H7 (cell line): Measurements from ENCODE around the gene NFATC4. TPM values are rescaled to one million over a fixed set of nuclear protein-coding genes. Genes with fewer than 3 reads are reported as not detected.
"Not testable (repeated sequence)": the region's sequence is repeated elsewhere in the genome, so short reads cannot be mapped to it uniquely, and the experiment has no call there.

ENCODE experiments used
- DNase-seq: peaks from one replicate; pipeline ENCODE4 v3.0.0; 2012
- H3K27me3 ChIP-seq: 2 replicates; pipeline ENCODE4 v1.6.0; 2011; ENCODE audit warnings: mild to moderate bottlenecking, low read length; ENCODE audit not compliant: control insufficient read depth, insufficient read depth
- H3K36me3 ChIP-seq: replicated peaks from 2 replicates; pipeline ENCODE4 v1.5.1; 2011; ENCODE audit warnings: low read length; ENCODE audit not compliant: control insufficient read depth, insufficient read depth
- H3K4me3 ChIP-seq: 2 replicates; pipeline ENCODE4 v1.5.1; 2011; ENCODE audit warnings: low read depth, mild to moderate bottlenecking, control low read depth, low read length, moderate library complexity; ENCODE audit not compliant: insufficient read depth
- total RNA-seq: library from RNA; depleted of rRNA; stranded (reverse); fragments of >200 nt; shearing (Covaris generic); gene quantifications from 2 replicates; pipeline ENCODE4 v1.2.3, GENCODE V29; 2014; rRNA removed

The NFATC4 gene
- 12.2 and 28.3 TPM in 2 replicates for total RNA-seq

GRCh38 chr14:24367514-24368211 is at the start of gene NFATC4:
Gene NFATC4, plus strand, starts transcription at chr14:24368184. Its CDS starts 157 bp downstream, at chr14:24368341.
- peaks cover 12% of the 10 kb centered on the region for H3K27me3 ChIP-seq
- no peaks in the 10 kb centered on the region for H3K36me3 ChIP-seq
- peak; percentile 93 for DNase-seq
- peak within 1 kb of the TSS; percentile 69 for H3K4me3 ChIP-seq

- H3K36me3 ChIP-seq = no peaks in the 10 kb centered on the region
- peaks cover 25% of the 10 kb centered on the region for H3K27me3 ChIP-seq
- no peak for DNase-seq
- H3K4me3 ChIP-seq = no peak overlapping the region
Measured at GRCh38 chr14:24321212-24321975, 46.6 kb upstream of the NFATC4 start.

GRCh38 chr14:24322672-24323071 is 45.3 kb upstream of the NFATC4 start:
- no peak for DNase-seq
- H3K27me3 ChIP-seq = peaks cover 20% of the 10 kb centered on the region
- H3K4me3 ChIP-seq = no peak overlapping the region
- H3K36me3 ChIP-seq = no peaks in the 10 kb centered on the region

- no peak overlapping the region for H3K4me3 ChIP-seq
- no peak for DNase-seq
- H3K27me3 ChIP-seq = peaks cover 18% of the 10 kb centered on the region
- H3K36me3 ChIP-seq = no peaks in the 10 kb centered on the region
Measured at GRCh38 chr14:24323341-24323740, 44.6 kb upstream of the NFATC4 start.

- no peak for DNase-seq
- no peaks in the 10 kb centered on the region for H3K36me3 ChIP-seq
- H3K27me3 ChIP-seq = peaks cover 16% of the 10 kb centered on the region
- H3K4me3 ChIP-seq = no peak overlapping the region
Measured at GRCh38 chr14:24324024-24324423, 44.0 kb upstream of the NFATC4 start.

- no peaks in the 10 kb centered on the region for H3K36me3 ChIP-seq
- DNase-seq = no peak
- no peak overlapping the region for H3K4me3 ChIP-seq
- H3K27me3 ChIP-seq = peaks cover 17% of the 10 kb centered on the region
Measured at GRCh38 chr14:24325041-24325530, 42.9 kb upstream of the NFATC4 start.

GRCh38 chr14:24325963-24326362 is 42.0 kb upstream of the NFATC4 start:
- no peaks in the 10 kb centered on the region for H3K36me3 ChIP-seq
- H3K4me3 ChIP-seq = no peak overlapping the region
- peaks cover 24% of the 10 kb centered on the region for H3K27me3 ChIP-seq
- DNase-seq = no peak

- no peak for DNase-seq
- no peaks in the 10 kb centered on the region for H3K36me3 ChIP-seq
- no peak overlapping the region for H3K4me3 ChIP-seq
- peaks cover 35% of the 10 kb centered on the region for H3K27me3 ChIP-seq
Measured at GRCh38 chr14:24327303-24327702, 40.7 kb upstream of the NFATC4 start.

- not testable (repeated sequence) for H3K4me3 ChIP-seq, DNase-seq, H3K36me3 ChIP-seq
- H3K27me3 ChIP-seq = peaks cover 40% of the 10 kb centered on the region
Measured at GRCh38 chr14:24327914-24328313, 40.1 kb upstream of the NFATC4 start.

GRCh38 chr14:24329073-24329663 is 38.8 kb upstream of the NFATC4 start:
- H3K27me3 ChIP-seq = peaks cover 47% of the 10 kb centered on the region
- no peak overlapping the region for H3K4me3 ChIP-seq
- H3K36me3 ChIP-seq = no peaks in the 10 kb centered on the region
- DNase-seq = no peak

GRCh38 chr14:24329736-24330135 is 38.2 kb upstream of the NFATC4 start:
- H3K36me3 ChIP-seq = no peaks in the 10 kb centered on the region
- no peak overlapping the region for H3K4me3 ChIP-seq
- peaks cover 52% of the 10 kb centered on the region for H3K27me3 ChIP-seq
- DNase-seq = no peak

- Histone ChIP-seq H3K4me3 (no peak overlapping the region), H3K27me3 (peaks cover 65% of the 10 kb centered on the region), H3K36me3 (no peaks in the 10 kb centered on the region)
- no peak for DNase-seq
Measured at GRCh38 chr14:24330973-24331674, 36.9 kb upstream of the NFATC4 start.

- peak overlapping the region; percentile 45; the same call in 1 of the 2 replicates for H3K4me3 ChIP-seq
Measured at GRCh38 chr14:24331731-24332267, 36.2 kb upstream of the NFATC4 start.

More at GRCh38 chr14:24331731-24332267, 36.2 kb upstream of the NFATC4 start:
- peak; percentile 57 for DNase-seq
- Histone ChIP-seq H3K36me3 (no peaks in the 10 kb centered on the region), H3K27me3 (peaks cover 72% of the 10 kb centered on the region)
